ENCODE measurements around the gene MMP10.

The MMP10 gene

DNA sequence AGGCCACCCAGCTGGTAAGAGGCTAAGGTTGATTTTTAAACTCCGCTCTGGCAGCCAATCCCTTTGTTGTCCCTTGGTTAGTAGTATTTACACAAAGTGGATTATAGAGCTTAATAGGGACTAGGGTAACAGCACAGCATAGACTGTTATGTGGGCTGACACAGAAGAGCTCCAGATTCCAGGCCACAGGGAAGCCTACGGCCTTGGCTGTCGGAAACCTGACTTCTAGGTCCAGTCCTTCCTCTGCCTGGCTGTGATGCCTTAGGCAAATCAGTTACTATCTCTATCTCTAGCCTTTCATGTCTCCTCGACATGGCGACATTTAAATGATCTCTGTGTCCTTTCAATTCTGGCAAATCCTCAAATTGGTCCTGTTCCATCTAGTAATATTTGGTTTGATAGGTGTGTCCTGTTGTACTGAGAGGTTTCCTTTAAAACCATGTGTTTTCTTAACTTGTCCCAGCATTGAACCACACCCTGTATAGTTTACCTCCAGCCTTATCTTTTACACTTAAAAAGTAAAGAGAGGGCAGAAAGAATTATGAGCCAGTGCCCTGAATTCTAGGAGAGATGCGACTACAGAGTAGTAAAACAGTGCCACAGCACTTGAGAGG, 13.4 kb upstream of the MMP10 start (continued):
- TF ChIP-seq, protein P1, sequence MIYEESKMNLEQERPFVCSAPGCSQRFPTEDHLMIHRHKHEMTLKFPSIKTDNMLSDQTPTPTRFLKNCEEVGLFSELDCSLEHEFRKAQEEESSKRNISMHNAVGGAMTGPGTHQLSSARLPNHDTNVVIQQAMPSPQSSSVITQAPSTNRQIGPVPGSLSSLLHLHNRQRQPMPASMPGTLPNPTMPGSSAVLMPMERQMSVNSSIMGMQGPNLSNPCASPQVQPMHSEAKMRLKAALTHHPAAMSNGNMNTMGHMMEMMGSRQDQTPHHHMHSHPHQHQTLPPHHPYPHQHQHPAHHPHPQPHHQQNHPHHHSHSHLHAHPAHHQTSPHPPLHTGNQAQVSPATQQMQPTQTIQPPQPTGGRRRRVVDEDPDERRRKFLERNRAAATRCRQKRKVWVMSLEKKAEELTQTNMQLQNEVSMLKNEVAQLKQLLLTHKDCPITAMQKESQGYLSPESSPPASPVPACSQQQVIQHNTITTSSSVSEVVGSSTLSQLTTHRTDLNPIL (CRISPR knock-in tag; IDR thresholded peaks at IDR 0.05; ENCODE audit: low read depth): no peak

DNA sequence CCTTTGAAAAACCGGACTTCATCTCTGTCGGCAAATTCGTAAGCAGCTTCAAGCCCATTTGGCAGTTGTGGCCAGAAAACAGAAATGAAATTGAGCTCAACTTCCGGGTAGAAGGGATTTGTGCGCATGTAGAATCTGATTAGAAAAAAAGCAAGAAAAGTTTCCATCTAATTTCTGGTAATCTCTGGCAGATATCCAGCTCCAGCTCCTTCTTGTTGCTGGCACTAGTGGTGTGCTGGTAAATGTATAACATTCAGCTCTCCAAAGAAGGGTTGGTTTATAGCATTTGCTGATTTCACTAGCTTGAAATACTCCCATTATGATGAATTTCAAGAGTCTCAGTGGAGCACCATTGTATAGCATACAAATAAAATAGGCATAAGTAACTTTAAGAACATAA, 12.2 kb upstream of the MMP10 start:
- no peak for TF ChIP-seq ARNTL (CRISPR knock-in tag; IDR thresholded peaks at IDR 0.05; ENCODE audit: borderline replicate concordance, low read depth)
- no peak for TF ChIP-seq SNAI2 (CRISPR knock-in tag; IDR thresholded peaks at IDR 0.05)
- no peak for TF ChIP-seq RARB (CRISPR knock-in tag; IDR thresholded peaks at IDR 0.05)
- no peak for TF ChIP-seq ZNF8 (CRISPR knock-in tag; IDR thresholded peaks at IDR 0.05)

DNA sequence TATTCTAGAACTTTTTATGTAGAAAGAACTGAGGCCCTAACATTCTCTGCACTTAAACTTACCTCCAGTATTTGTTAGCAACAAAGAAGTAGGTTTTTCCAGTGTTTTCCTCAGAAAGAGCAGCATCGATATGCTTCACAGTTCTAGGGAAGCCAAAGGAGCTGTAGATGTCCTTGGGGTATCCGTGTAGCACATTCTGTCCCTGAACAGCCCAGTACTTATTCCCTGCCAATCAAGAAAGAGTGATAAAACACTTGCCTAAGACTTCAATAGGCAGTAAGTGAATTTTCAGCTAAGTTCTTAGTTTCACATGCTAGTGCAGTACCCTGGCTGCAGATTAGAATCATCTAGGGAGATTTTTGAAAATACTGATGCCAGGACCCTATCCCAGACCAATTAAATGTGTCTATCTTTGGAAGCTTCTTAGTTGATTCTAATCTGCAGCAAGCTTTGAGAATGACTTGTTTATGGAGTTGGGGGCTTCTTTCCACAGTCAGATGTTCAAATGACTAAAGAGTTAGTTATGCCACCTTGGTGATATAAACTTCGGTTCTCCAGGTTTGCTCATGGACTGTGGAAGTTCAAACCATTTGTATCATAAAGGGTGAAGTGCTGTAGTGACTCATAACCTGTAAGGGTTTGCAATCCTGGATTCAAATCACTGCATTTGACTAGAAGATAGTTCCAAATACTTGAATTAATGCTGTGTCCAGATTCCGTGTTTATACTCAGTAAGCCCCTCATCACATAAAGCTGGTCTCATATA, 11.0 kb upstream of the MMP10 start:
- no peak for TF ChIP-seq ESRRG (CRISPR knock-in tag; IDR thresholded peaks at IDR 0.05)
- TF ChIP-seq GLIS3 (CRISPR knock-in tag; IDR thresholded peaks at IDR 0.05): no peak
- TF ChIP-seq ZC3H10 (CRISPR knock-in tag; IDR thresholded peaks at IDR 0.05): no peak
- no peak for TF ChIP-seq ARNTL (CRISPR knock-in tag; IDR thresholded peaks at IDR 0.05; ENCODE audit: borderline replicate concordance, low read depth)
- no peak for TF ChIP-seq TCF4 (CRISPR knock-in tag; IDR thresholded peaks at IDR 0.05; ENCODE audit: borderline replicate concordance)
- no peak for ATAC-seq

More for the DNA sequence above, 12.2 kb upstream of the MMP10 start:
- no peak for ATAC-seq

DNA sequence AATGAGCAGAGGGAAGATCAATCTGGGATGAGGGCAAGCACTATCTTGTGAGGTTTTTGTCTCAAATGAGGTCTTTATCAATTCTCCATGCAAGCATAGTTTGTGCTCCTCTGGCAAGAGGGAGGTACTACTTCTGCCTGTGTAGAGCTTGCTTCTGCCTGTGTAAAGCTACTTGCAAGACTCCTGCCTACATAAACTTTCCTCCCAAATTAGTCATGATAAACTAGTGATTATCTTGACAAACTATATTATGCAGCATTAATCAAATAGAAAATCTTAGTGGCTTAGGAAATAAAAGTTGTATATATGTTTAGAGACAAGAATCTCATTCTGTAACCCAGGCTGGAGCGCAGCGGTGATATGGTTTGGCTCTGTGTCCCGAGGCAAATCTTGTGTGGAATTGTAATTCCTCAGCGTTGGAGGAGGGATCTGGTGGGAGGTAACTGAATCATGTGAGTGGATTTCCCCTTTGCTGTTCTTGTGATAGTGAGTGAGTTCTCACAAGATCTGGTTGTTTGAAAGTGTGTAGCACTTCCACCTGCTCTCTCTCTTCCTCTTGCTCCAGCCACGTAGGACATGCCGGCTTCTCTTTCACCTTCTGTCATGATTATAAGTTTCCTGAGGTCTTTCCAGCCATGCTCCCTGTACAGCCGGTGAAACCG, 8.0 kb upstream of the MMP10 start:
- no peak for TF ChIP-seq OSR1 (CRISPR knock-in tag; IDR thresholded peaks at IDR 0.05)
- no peak for TF ChIP-seq ZNF8 (CRISPR knock-in tag; IDR thresholded peaks at IDR 0.05)
- no peak for TF ChIP-seq ZFP30 (CRISPR knock-in tag; IDR thresholded peaks at IDR 0.05)
- no peak for TF ChIP-seq TOX (CRISPR knock-in tag; IDR thresholded peaks at IDR 0.05; ENCODE audit: borderline replicate concordance)
- TF ChIP-seq RARB (CRISPR knock-in tag; IDR thresholded peaks at IDR 0.05): no peak
- TF ChIP-seq, protein P2, sequence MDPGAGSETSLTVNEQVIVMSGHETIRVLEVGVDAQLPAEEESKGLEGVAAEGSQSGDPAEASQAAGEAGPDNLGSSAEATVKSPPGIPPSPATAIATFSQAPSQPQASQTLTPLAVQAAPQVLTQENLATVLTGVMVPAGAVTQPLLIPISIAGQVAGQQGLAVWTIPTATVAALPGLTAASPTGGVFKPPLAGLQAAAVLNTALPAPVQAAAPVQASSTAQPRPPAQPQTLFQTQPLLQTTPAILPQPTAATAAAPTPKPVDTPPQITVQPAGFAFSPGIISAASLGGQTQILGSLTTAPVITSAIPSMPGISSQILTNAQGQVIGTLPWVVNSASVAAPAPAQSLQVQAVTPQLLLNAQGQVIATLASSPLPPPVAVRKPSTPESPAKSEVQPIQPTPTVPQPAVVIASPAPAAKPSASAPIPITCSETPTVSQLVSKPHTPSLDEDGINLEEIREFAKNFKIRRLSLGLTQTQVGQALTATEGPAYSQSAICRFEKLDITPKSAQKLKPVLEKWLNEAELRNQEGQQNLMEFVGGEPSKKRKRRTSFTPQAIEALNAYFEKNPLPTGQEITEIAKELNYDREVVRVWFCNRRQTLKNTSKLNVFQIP (CRISPR knock-in tag; IDR thresholded peaks at IDR 0.05; ENCODE audit: borderline replicate concordance, low read depth): no peak
- TF ChIP-seq ZC3H10 (CRISPR knock-in tag; IDR thresholded peaks at IDR 0.05): no peak
- no peak for TF ChIP-seq BACH2 (CRISPR knock-in tag; IDR thresholded peaks at IDR 0.05; ENCODE audit: borderline replicate concordance)
- TF ChIP-seq, protein P3, sequence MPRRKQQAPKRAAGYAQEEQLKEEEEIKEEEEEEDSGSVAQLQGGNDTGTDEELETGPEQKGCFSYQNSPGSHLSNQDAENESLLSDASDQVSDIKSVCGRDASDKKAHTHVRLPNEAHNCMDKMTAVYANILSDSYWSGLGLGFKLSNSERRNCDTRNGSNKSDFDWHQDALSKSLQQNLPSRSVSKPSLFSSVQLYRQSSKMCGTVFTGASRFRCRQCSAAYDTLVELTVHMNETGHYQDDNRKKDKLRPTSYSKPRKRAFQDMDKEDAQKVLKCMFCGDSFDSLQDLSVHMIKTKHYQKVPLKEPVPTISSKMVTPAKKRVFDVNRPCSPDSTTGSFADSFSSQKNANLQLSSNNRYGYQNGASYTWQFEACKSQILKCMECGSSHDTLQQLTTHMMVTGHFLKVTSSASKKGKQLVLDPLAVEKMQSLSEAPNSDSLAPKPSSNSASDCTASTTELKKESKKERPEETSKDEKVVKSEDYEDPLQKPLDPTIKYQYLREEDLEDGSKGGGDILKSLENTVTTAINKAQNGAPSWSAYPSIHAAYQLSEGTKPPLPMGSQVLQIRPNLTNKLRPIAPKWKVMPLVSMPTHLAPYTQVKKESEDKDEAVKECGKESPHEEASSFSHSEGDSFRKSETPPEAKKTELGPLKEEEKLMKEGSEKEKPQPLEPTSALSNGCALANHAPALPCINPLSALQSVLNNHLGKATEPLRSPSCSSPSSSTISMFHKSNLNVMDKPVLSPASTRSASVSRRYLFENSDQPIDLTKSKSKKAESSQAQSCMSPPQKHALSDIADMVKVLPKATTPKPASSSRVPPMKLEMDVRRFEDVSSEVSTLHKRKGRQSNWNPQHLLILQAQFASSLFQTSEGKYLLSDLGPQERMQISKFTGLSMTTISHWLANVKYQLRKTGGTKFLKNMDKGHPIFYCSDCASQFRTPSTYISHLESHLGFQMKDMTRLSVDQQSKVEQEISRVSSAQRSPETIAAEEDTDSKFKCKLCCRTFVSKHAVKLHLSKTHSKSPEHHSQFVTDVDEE (CRISPR knock-in tag; IDR thresholded peaks at IDR 0.05): no peak
- TF ChIP-seq ZFP3 (CRISPR knock-in tag; IDR thresholded peaks at IDR 0.05): no peak
- no peak for TF ChIP-seq CSDC2 (CRISPR knock-in tag; IDR thresholded peaks at IDR 0.05)
- TF ChIP-seq TCF4 (CRISPR knock-in tag; IDR thresholded peaks at IDR 0.05; ENCODE audit: borderline replicate concordance): no peak
- no peak for ATAC-seq

DNA sequence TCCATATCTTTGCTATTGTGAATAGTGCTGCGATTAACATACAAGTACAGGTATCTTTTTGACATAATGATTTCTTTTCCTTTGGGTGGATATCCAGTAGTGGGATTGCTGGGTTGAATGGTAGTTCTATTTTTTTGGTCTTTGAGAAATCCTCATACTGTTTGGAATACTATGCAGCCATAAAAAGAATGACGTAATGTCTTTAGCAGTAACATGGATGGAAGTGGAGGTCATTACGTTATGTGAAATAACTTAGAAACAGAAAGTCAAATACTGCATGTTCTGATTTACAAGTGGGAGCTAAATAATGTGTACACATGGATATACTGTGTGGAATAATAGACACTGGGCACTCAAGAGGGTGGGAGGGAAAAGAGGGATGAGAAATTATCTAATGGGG, 4.0 kb upstream of the MMP10 start:
- no peak for ATAC-seq
- TF ChIP-seq ZNF8 (CRISPR knock-in tag; IDR thresholded peaks at IDR 0.05) (no peak), ZC3H10 (CRISPR knock-in tag; IDR thresholded peaks at IDR 0.05) (no peak), ISL1 (CRISPR knock-in tag; IDR thresholded peaks at IDR 0.05) (no peak), RARB (CRISPR knock-in tag; IDR thresholded peaks at IDR 0.05) (no peak), ZNF70 (CRISPR knock-in tag; IDR thresholded peaks at IDR 0.05) (no peak), ARNTL (CRISPR knock-in tag; IDR thresholded peaks at IDR 0.05; ENCODE audit: borderline replicate concordance, low read depth) (no peak), ZFP3 (CRISPR knock-in tag; IDR thresholded peaks at IDR 0.05) (no peak), ZNF565 (CRISPR knock-in tag; conservative IDR thresholded peaks at IDR 0.05; ENCODE audit: low read depth) (no peak), PPARA (CRISPR knock-in tag; IDR thresholded peaks at IDR 0.05; ENCODE audit: borderline replicate concordance) (no peak), TOX (CRISPR knock-in tag; IDR thresholded peaks at IDR 0.05; ENCODE audit: borderline replicate concordance) (no peak), ESRRG (CRISPR knock-in tag; IDR thresholded peaks at IDR 0.05) (no peak), GLIS3 (CRISPR knock-in tag; IDR thresholded peaks at IDR 0.05) (no peak)
- TF ChIP-seq, protein P3 (CRISPR knock-in tag; IDR thresholded peaks at IDR 0.05): no peak
- TF ChIP-seq, protein P2 (CRISPR knock-in tag; IDR thresholded peaks at IDR 0.05; ENCODE audit: borderline replicate concordance, low read depth): no peak
